ENCODE measurements around the gene DYSF. TPM values are rescaled to one million over a fixed set of nuclear protein-coding genes. Genes with fewer than 3 reads are reported as not detected.

Gene DYSF
- total RNA-seq, 1 donor from 2014 or later, result 42.8 TPM

DNA sequence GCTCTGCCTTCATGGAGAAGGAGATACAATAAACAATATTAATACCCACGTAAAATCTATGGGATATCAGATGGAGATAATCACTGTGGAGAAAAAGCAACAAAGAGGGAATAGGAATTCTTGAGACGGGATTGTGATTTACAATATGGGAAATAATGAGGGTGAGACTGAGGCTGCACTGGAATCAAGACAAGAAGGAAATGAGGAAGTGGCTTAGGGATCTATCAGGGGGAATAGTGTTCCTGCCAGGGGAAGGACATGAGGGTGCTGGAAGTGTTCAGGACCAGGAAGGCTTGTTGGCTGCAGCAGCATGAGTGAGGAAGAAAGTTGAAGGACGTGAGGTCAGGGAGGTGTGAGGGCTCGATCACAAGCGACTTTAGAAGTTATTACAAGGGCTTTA is 182.4 kb downstream of the DYSF start:
- H3K4me3 ChIP-seq (ENCODE audit: low read depth, low read length), result no peak overlapping the region
- TF ChIP-seq CTCF (IDR thresholded peaks at IDR 0.05; ENCODE audit: insufficient read depth, low read length, poor library complexity, severe bottlenecking), result no peak
- H3K27me3 ChIP-seq (ENCODE audit: control insufficient read depth, insufficient read depth, low read length), result no peaks in the 10 kb centered on the region
- H3K36me3 ChIP-seq (ENCODE audit: control insufficient read depth, insufficient read depth, low read length), result no peaks in the 10 kb centered on the region
- no peak for DNase-seq (ENCODE audit: low read depth)

- TF ChIP-seq CTCF (IDR thresholded peaks at IDR 0.05; ENCODE audit: insufficient read depth, low read length, poor library complexity, severe bottlenecking), result no peak
- H3K4me3 ChIP-seq (ENCODE audit: low read depth, low read length), result no peak overlapping the region
- H3K36me3 ChIP-seq (ENCODE audit: control insufficient read depth, insufficient read depth, low read length), result peaks cover under 1% of the 10 kb centered on the region
- DNase-seq (ENCODE audit: low read depth), result no peak
- H3K27me3 ChIP-seq (ENCODE audit: control insufficient read depth, insufficient read depth, low read length), result no peaks in the 10 kb centered on the region
These were observed 183.8 kb downstream of the DYSF start for GRCh38 chr2:71637168-71637567.

- DNase-seq (ENCODE audit: low read depth), result no peak
- Histone ChIP-seq H3K27me3 (ENCODE audit: control insufficient read depth, insufficient read depth, low read length) (no peaks in the 10 kb centered on the region), H3K36me3 (ENCODE audit: control insufficient read depth, insufficient read depth, low read length) (peaks cover 1% of the 10 kb centered on the region), H3K4me3 (ENCODE audit: low read depth, low read length) (no peak overlapping the region)
- no peak for TF ChIP-seq CTCF (IDR thresholded peaks at IDR 0.05; ENCODE audit: insufficient read depth, low read length, poor library complexity, severe bottlenecking)
These were observed 184.4 kb downstream of the DYSF start for GRCh38 chr2:71637736-71638135.

DNA sequence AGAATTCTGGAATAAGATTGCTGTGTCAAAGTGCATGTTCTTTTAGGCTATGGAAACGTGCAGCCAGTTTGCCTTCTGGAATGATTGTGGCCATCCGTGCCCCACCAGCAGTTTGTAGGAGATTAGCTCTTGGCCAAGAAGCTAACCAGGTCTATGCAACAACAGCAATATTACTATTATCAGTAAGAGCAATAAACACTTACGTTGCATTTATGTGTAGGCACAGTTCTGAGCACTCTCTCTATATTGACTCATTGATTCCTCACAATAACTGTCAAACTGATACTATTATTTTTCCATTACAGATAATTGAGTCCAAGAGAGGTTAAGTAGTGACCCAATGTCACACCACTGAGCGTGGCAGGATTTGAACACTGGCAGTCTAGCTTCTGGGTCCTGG is 186.4 kb downstream of the DYSF start:
- TF ChIP-seq CTCF (IDR thresholded peaks at IDR 0.05; ENCODE audit: insufficient read depth, low read length, poor library complexity, severe bottlenecking), result no peak
- DNase-seq (ENCODE audit: low read depth), result no peak
- no peaks in the 10 kb centered on the region for H3K27me3 ChIP-seq (ENCODE audit: control insufficient read depth, insufficient read depth, low read length)
- H3K4me3 ChIP-seq (ENCODE audit: low read depth, low read length), result no peak overlapping the region
- peaks cover 1% of the 10 kb centered on the region for H3K36me3 ChIP-seq (ENCODE audit: control insufficient read depth, insufficient read depth, low read length)

DNA sequence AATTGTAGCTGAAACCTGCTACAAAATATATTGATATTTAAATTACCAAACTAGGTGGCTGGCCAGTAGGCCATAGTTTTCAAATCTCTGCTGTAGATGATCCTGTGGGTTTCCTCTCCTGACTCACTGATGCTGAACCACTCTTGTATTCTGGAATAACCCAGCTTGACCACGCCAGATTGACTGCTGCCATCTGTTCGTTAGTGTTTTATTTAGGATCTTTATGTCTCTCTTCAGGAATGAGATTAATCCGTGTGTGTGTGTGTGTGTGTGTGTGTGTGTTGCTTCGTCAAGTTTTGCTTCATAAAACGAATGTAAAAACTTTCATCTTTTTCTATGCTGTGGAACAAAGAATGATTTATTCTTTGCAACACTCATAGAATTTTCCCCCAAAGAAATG is 187.1 kb downstream of the DYSF start:
- DNase-seq (ENCODE audit: low read depth), result no peak
- peaks cover 2% of the 10 kb centered on the region for H3K36me3 ChIP-seq (ENCODE audit: control insufficient read depth, insufficient read depth, low read length)
- TF ChIP-seq CTCF (IDR thresholded peaks at IDR 0.05; ENCODE audit: insufficient read depth, low read length, poor library complexity, severe bottlenecking), result no peak
- no peaks in the 10 kb centered on the region for H3K27me3 ChIP-seq (ENCODE audit: control insufficient read depth, insufficient read depth, low read length)
- no peak overlapping the region for H3K4me3 ChIP-seq (ENCODE audit: low read depth, low read length)

DNA sequence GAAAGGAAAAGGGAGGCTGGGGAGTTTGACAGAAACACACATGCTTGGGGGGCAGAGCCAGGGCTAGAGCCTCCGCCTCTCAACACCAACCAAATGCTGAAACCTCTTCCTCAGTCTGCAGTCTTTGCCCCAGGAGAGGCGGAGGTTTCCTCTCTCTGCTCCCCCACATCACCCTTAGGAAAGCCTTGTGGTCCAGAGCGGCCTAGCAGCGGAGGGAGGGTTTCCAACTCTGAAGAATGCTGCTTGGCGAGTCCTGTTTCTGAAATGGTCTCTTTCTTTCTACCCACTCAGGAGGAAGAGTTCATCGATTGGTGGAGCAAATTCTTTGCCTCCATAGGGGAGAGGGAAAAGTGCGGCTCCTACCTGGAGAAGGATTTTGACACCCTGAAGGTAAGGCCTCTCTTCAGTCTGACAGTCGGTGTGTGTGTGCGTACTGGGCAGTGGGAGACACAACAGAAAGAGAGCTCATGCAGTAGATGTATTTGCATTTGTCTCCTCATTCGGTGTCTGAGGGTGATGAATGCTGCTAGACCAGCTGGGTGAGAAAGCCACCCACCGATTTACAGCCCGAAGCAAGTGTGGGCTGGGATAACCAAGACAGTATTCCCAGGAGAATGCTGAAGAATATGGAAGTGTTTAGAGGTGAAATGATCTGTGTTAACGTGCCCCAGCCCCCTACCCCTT is 190.5 kb downstream of the DYSF start:
- no peak for TF ChIP-seq CTCF (IDR thresholded peaks at IDR 0.05; ENCODE audit: insufficient read depth, low read length, poor library complexity, severe bottlenecking)
- no peak for DNase-seq (ENCODE audit: low read depth)
- no peak overlapping the region for H3K4me3 ChIP-seq (ENCODE audit: low read depth, low read length)
- H3K36me3 ChIP-seq (ENCODE audit: control insufficient read depth, insufficient read depth, low read length), result peaks cover 2% of the 10 kb centered on the region
- no peaks in the 10 kb centered on the region for H3K27me3 ChIP-seq (ENCODE audit: control insufficient read depth, insufficient read depth, low read length)
